ENCODE data around the gene EHBP1.

Gene EHBP1

GRCh38 chr2:62822549-62822948 is 117.0 kb downstream of the EHBP1 start:
- no peak for DNase-seq (ENCODE audit: low read depth)

- DNase-seq (ENCODE audit: low read depth) = no peak
Measured at GRCh38 chr2:62824388-62824787, 118.9 kb downstream of the EHBP1 start.

- no peak for DNase-seq (ENCODE audit: low read depth)
Measured at GRCh38 chr2:62826141-62826540, 120.6 kb downstream of the EHBP1 start.

- DNase-seq (ENCODE audit: low read depth) = no peak
Measured at GRCh38 chr2:62826953-62827675, 121.6 kb downstream of the EHBP1 start.

GRCh38 chr2:62831729-62832128 is 126.2 kb downstream of the EHBP1 start:
- DNase-seq (ENCODE audit: low read depth) = no peak

- no peak for DNase-seq (ENCODE audit: low read depth)
Measured at GRCh38 chr2:62844311-62845090, 139.0 kb downstream of the EHBP1 start.

GRCh38 chr2:62845256-62845655 is 139.7 kb downstream of the EHBP1 start:
- DNase-seq (ENCODE audit: low read depth) = no peak

- DNase-seq (ENCODE audit: low read depth) = no peak
Measured at GRCh38 chr2:62852254-62852653, 146.7 kb downstream of the EHBP1 start.

- DNase-seq (ENCODE audit: low read depth) = no peak
Measured at GRCh38 chr2:62854600-62855514, 149.3 kb downstream of the EHBP1 start.

GRCh38 chr2:62856228-62857040 is 150.9 kb downstream of the EHBP1 start:
- no peak for DNase-seq (ENCODE audit: low read depth)

GRCh38 chr2:62857139-62857931 is 151.8 kb downstream of the EHBP1 start:
- no peak for DNase-seq (ENCODE audit: low read depth)

- DNase-seq (ENCODE audit: low read depth) = no peak
Measured at GRCh38 chr2:62858231-62858832, 152.8 kb downstream of the EHBP1 start.

- DNase-seq (ENCODE audit: low read depth) = no peak
Measured at GRCh38 chr2:62868947-62869346, 163.4 kb downstream of the EHBP1 start.

- DNase-seq (ENCODE audit: low read depth) = no peak
Measured at GRCh38 chr2:62870966-62871365, 165.5 kb downstream of the EHBP1 start.

- no peak for DNase-seq (ENCODE audit: low read depth)
Measured at GRCh38 chr2:62871506-62871905, 166.0 kb downstream of the EHBP1 start.

GRCh38 chr2:62873603-62874002 is 168.1 kb downstream of the EHBP1 start:
- DNase-seq (ENCODE audit: low read depth) = no peak

GRCh38 chr2:62874881-62875383 is 169.4 kb downstream of the EHBP1 start:
- DNase-seq (ENCODE audit: low read depth) = no peak

- no peak for DNase-seq (ENCODE audit: low read depth)
Measured at GRCh38 chr2:62881162-62881795, 175.8 kb downstream of the EHBP1 start.

GRCh38 chr2:62883629-62884028 is 178.1 kb downstream of the EHBP1 start:
- no peak for DNase-seq (ENCODE audit: low read depth)

GRCh38 chr2:62884086-62884485 is 178.6 kb downstream of the EHBP1 start:
- no peak for DNase-seq (ENCODE audit: low read depth)

All from CMK (cell line).